ES-I3 (cell line): ENCODE measurements around the gene CSNK1G1.
"Not testable (repeated sequence)": the region's sequence is repeated elsewhere in the genome, so short reads cannot be mapped to it uniquely, and the experiment has no call there.

Experiments
- H3K36me3 ChIP-seq: 2 replicates; pipeline ENCODE4 v1.6.1; 2013; ENCODE audit warnings: mild to moderate bottlenecking, low read length, control low read depth, moderate library complexity; ENCODE audit not compliant: insufficient read depth
- H3K4me1 ChIP-seq: 2 replicates; pipeline ENCODE4 v1.6.1; 2013; ENCODE audit warnings: mild to moderate bottlenecking, control low read depth, low read length; ENCODE audit not compliant: insufficient read depth
- H3K9ac ChIP-seq: 2 replicates; pipeline ENCODE4 v1.6.1; 2013; ENCODE audit warnings: low read depth, mild to moderate bottlenecking, low read length, moderate library complexity
- H3K9me3 ChIP-seq: 2 replicates; pipeline ENCODE4 v1.6.1; 2013; ENCODE audit warnings: mild to moderate bottlenecking, low read length, moderate library complexity; ENCODE audit not compliant: control insufficient read depth, insufficient read depth

The CSNK1G1 gene

DNA sequence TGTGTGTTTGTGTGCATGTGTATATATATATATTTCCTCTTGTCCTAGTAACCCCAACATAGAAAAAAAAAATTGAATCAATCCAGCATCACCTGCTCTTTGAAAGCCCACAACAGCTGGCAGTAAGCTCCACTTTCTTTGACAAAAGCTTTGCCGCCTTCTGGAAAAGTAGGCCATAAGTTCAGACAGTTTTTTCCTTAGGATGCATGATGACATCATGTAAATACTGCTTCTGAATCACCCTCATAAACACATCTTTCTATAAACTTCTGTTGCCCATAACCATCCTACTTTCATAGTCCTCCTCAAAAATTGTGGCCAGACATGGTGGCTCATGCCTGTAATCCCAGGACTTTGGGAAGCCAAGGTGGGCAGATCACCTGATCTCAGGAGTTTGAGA, 67.4 kb downstream of the CSNK1G1 start:
- Histone ChIP-seq H3K4me1 (peaks cover 6% of the 10 kb centered on the region; the same call in 1 of the 2 replicates), H3K9ac (no peak overlapping the region), H3K9me3 (no peaks in the 10 kb centered on the region), H3K36me3 (no peaks in the 10 kb centered on the region)

DNA sequence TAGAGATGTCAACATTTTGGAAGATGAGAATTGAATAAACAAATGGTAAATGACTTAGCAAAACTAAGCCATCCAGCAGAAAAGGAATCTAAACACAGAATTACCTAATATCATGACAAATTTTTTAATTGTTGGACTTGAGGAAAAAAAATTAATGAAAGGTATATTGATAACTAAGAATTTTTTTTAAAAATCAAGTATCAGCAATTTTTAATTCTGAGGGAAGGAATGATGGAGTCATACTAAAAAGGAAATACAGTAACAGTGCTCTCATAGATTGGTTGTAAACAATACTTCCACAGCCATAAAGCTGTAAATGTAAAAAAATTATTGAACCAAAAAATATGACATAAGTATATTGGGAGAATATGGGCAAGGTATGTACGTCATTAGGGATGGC, 68.0 kb downstream of the CSNK1G1 start:
- Histone ChIP-seq H3K9me3 (no peaks in the 10 kb centered on the region), H3K36me3 (no peaks in the 10 kb centered on the region), H3K4me1 (peaks cover 6% of the 10 kb centered on the region; the same call in 1 of the 2 replicates), H3K9ac (no peak overlapping the region)

DNA sequence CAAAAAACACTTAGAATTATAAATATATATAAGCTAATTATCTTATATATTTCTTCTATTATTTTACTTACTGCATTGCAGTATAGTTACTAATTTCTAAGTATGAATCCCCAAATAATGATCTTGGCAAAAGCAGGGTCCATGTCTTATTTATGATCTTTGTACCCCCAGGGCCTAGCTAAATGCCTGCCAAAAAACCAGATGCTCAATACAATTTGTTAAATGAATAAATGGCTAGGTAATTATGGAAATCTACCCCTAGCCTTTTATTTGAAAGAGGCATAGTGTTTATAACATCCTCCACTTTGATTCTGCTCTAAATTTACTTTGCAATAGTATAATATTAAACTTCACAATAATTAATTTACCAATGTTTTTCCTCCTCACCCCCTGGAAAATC, 69.5 kb downstream of the CSNK1G1 start:
- Histone ChIP-seq H3K4me1 (peaks cover 6% of the 10 kb centered on the region; the same call in 1 of the 2 replicates), H3K9ac (no peak overlapping the region), H3K36me3 (no peaks in the 10 kb centered on the region), H3K9me3 (no peaks in the 10 kb centered on the region)

DNA sequence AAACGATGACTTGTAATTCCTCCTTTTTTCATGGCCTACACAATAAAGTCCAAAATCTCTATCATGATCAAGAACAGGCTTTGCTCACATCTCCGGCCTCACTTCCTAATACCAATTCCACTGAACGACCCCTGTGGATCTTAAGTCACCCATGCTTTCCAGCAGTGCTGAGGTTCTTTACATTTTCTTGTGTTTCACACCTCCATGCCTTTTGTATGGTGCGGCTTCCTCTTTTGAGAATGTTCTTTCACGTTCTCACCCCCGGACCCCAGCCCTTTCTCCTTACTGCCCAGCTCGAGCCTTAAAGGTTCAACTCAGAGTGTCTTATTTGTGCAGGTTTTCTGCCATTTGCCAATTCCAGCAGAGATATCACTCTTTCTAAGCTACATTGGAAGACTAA, 70.1 kb downstream of the CSNK1G1 start:
- peaks cover 6% of the 10 kb centered on the region; the same call in 1 of the 2 replicates for H3K4me1 ChIP-seq
- no peaks in the 10 kb centered on the region for H3K36me3 ChIP-seq
- no peaks in the 10 kb centered on the region for H3K9me3 ChIP-seq
- no peak overlapping the region for H3K9ac ChIP-seq

DNA sequence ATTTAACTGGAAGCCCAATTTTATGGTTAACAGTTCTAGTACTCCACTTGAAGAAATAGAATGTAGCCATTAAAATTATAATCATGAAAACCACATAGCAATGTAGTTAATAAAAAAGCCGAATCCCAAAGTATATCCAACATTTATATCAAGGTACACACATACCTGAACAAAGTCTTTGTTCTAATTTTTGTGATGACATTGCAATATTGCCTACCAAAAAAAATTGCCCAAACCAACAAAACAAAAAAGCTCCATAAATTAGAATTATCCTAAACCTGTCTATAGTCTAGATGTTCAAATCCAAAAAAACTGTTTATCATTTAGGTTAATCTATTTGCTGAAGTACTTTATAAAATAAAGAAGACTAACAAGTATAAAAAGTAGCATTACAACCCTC, 70.8 kb downstream of the CSNK1G1 start:
- H3K36me3 ChIP-seq = no peaks in the 10 kb centered on the region
- no peaks in the 10 kb centered on the region for H3K9me3 ChIP-seq
- no peak overlapping the region for H3K9ac ChIP-seq
- H3K4me1 ChIP-seq = peaks cover 6% of the 10 kb centered on the region; the same call in 1 of the 2 replicates

DNA sequence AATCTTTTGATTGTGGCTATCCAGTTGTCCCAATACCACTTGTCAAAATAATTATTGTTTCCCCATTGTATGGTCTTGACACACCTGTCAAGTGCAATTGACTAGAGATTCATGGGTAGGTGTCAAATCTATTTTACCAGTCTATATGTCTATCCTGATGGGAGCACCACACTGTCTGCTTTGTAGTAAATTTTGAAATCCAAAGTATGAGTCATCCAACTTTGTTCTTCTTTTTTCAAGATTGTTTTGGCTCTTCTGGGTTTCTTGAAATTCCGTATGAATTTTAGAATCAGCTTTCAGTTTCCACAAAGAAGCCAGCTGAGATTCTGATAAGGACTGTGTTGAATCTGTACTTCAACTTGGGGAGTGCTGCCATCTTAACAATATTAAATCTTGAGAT, 71.9 kb downstream of the CSNK1G1 start:
- no peaks in the 10 kb centered on the region for H3K9me3 ChIP-seq
- H3K36me3 ChIP-seq = no peaks in the 10 kb centered on the region
- H3K4me1 ChIP-seq = peaks cover 6% of the 10 kb centered on the region; the same call in 1 of the 2 replicates
- no peak overlapping the region for H3K9ac ChIP-seq

DNA sequence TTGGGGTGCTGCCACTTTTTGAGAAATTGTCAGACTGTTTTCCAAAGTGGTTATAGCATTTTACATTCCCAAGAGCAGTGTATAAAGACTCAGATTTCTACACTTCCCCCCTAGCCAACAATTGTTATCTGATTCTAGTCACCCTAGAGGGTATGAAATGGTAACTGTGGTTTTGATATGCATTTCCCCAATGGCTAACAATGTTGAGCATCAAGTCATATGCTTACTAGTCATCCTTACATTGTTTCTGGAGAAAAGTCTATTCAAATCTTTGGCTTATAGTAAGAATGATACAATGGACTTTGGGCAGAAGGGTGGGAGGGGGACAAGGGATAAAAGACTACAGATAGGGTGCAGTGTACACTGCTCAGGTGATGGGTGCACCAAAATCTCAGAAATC, 73.3 kb downstream of the CSNK1G1 start:
- Histone ChIP-seq H3K4me1 (peaks cover 6% of the 10 kb centered on the region; the same call in 1 of the 2 replicates), H3K9ac (no peak overlapping the region), H3K9me3 (no peaks in the 10 kb centered on the region), H3K36me3 (no peaks in the 10 kb centered on the region)

DNA sequence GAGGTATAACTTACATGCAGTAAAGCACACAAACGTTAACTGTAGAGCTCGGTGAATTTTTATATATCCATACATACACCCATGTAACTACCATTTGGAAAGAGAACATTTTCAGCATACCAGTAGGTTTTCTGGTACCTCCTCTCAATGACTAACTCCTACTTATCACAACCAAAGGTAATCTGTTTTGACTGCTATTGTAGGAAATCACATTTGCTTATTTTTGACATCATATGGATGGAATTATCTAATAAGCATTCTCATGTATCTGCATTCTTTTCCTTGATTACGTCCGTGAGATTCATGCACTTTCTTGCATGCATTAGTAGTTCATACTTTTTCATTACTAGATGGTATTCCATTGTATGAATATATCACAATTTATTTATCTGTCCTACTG, 76.8 kb downstream of the CSNK1G1 start:
- Histone ChIP-seq H3K9ac (no peak overlapping the region), H3K9me3 (no peaks in the 10 kb centered on the region), H3K36me3 (no peaks in the 10 kb centered on the region), H3K4me1 (no peaks in the 10 kb centered on the region)

DNA sequence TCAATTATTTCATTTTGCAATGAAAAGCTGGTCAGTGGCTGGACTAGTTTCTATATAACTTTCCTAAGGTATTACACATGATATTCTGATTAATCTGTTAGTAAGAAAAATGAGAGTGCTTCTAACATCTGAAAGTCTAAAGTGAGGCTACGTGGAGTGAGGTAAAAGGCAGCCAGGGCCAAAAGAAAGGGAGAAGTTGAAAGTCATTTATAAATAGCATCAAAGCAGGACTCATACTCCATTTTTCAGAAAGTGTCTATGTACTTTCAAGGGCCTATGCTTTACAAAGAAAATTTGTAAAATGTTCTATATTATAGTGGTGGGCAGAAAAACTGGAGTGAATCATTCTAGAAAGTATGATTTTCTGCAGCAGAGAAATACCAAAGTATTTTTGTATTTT, 80.0 kb downstream of the CSNK1G1 start:
- Histone ChIP-seq H3K9ac (no peak overlapping the region), H3K4me1 (no peaks in the 10 kb centered on the region), H3K36me3 (no peaks in the 10 kb centered on the region), H3K9me3 (no peaks in the 10 kb centered on the region)

DNA sequence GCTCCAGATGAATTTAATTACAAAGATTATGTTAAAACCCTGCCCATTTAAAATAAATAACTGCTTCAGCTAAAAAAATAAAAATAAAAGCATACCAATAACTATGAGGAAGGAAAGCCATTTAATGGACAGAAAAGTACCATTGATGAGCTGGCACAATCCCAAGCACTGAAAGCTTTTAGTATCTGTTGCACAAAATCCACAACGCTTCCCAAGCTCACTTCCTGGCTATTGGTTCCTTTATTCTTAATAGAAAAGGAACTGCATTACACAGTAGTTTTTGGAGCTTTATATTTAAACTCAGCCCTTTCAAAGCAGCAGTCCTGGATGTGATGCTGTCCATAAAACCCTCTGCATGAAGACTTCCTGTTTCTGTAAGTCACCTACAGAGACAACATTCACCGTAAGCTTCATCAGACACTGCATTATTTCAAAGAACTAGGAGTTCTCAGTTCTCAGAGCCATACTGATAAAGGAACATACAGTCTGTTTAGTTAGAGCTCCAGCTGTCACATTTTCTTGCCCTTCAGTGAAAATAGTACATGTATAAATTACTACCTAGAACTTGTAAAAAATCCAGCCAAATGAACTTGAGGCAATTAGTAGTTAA, 81.5 kb downstream of the CSNK1G1 start:
- Histone ChIP-seq H3K9me3 (no peaks in the 10 kb centered on the region), H3K4me1 (no peaks in the 10 kb centered on the region), H3K36me3 (no peaks in the 10 kb centered on the region), H3K9ac (no peak overlapping the region)

DNA sequence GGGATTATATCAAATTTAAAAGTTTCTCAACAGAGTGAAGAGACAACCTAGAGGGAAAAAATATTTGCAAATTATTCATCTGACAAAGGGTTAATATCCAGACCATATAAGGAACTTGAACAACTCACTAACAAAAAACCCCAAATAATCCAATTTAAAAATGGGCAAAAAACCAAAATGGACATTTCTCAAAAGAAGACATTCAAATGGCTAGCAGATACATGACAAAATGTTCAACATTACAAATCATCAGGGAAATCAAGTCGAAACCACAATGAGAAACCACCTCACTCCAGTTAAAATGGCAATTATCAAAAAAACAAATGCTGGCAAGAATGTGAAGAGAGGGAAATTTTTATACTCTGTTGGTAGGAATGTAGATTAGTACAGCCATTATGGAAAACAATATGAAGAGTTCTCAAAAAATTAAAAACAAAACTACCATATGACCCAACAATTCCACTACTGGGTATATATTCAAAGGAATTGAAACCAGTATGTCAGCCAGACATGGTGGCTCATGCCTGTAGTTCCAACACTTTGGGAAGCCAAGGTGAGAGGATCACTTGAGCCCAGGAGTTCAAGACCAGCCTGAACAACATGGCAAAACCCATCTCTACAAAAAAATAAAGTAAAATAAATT, 88.5 kb downstream of the CSNK1G1 start:
- Histone ChIP-seq H3K9me3 (peaks cover 9% of the 10 kb centered on the region; the same call in 1 of the 2 replicates), H3K36me3 (no peaks in the 10 kb centered on the region)

DNA sequence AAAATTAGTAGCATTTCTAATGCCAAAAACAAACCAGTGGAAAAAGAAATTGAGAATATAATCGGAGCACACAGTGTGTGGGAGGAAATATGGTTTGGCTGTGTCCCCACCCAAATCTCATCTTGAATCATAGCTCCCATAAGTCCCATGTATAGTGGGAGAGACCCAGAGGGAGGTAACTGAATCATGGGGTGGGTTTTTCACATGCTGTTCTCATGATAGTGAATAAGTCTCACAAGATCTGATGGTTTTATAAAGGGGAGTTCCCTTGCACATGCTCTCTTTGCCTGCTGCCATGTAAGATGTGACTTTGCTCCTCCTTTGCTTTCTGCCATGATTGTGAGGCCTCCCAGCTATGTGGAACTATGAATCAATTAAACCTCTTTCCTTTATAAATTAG, 90.8 kb downstream of the CSNK1G1 start:
- not testable (repeated sequence) for H3K9me3 ChIP-seq, H3K36me3 ChIP-seq, H3K9ac ChIP-seq, H3K4me1 ChIP-seq

More for the DNA sequence above, 88.5 kb downstream of the CSNK1G1 start:
- H3K4me1 ChIP-seq = no peaks in the 10 kb centered on the region
- no peak overlapping the region for H3K9ac ChIP-seq

DNA sequence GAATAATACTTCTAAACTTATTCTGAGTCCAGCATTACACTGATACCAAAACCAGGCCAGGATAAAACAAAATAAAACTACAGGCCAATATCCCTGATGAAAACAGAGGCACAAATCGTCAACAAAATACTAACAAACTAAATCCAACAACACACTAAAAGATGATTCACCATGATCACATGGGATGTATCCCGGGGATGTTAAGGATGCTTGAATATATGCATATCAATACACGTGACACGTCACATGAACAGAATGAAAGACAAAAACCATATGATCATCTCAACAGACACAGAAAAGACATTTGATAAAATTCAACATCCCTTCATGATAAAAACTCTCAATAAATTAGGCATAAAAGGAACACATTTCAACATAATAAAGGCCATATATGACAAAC, 91.5 kb downstream of the CSNK1G1 start:
- no peaks in the 10 kb centered on the region for H3K36me3 ChIP-seq
- no peak overlapping the region for H3K9ac ChIP-seq
- no peaks in the 10 kb centered on the region for H3K4me1 ChIP-seq
- H3K9me3 ChIP-seq = peaks cover 9% of the 10 kb centered on the region; the same call in 1 of the 2 replicates

DNA sequence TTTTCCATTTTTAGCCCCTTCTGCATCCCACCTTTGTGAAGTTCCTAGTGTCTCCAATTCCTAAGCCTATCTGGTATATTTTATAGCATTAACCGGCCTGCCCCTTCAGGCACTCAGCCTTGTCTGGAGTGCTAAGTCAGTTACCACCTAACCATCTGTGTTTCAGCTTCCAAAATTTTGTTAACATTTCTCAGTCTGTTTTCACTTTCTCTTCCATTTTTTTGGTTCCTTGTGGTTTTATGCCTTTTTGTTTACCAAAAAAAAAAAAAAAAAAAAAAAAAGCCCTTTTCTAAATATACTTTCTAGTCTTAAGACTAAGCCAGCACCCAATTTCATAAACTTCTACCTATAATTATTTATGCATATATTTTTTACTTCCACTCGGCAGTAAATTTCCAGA, 92.4 kb downstream of the CSNK1G1 start:
- Histone ChIP-seq H3K9ac (no peak overlapping the region), H3K9me3 (peaks cover 9% of the 10 kb centered on the region; the same call in 1 of the 2 replicates)

DNA sequence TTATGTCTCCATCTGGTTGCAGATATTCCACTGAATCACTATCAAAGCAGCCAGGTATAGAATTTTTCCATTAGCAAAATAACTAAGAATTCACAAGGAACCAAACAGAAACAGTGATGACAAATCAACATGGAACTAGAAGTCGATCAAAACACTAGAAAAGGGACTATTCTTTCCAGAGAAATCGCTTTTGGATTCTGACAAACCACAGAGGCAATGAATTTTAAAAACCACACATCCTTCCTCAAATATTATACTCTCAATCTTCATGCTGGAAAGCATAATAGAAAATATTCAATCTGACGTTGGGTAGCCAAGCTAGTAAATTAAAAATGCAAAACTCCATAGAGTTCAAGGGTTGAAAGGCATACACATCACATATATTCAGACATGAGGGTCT, 99.9 kb downstream of the CSNK1G1 start:
- Histone ChIP-seq H3K9ac (no peak overlapping the region), H3K9me3 (no peaks in the 10 kb centered on the region), H3K36me3 (no peaks in the 10 kb centered on the region), H3K4me1 (no peaks in the 10 kb centered on the region)

More for the DNA sequence above, 92.4 kb downstream of the CSNK1G1 start:
- Histone ChIP-seq H3K36me3 (no peaks in the 10 kb centered on the region), H3K4me1 (no peaks in the 10 kb centered on the region)
